Skeletal muscle satellite cell (primary cell): ENCODE results near the gene HBQ1.
"Not testable (repeated sequence)": the region's sequence is repeated elsewhere in the genome, so short reads cannot be mapped to it uniquely, and the experiment has no call there.

ENCODE experiments used
- H3K27me3 ChIP-seq: 2 replicates; pipeline ENCODE4 v1.7.0; 2013; ENCODE audit warnings: low read length; ENCODE audit not compliant: control insufficient read depth, insufficient read depth
- H3K36me3 ChIP-seq: 2 replicates; pipeline ENCODE4 v1.7.0; 2013; ENCODE audit warnings: mild to moderate bottlenecking, control low read depth, low read length; ENCODE audit not compliant: insufficient read depth
- H3K4me1 ChIP-seq: 2 replicates; pipeline ENCODE4 v1.7.0; 2013; ENCODE audit warnings: low read length; ENCODE audit not compliant: control insufficient read depth, insufficient read depth
- H3K4me2 ChIP-seq: 2 replicates; pipeline ENCODE4 v1.7.0; 2013; ENCODE audit warnings: mild to moderate bottlenecking, low read length
- H3K4me3 ChIP-seq: 2 replicates; pipeline ENCODE4 v1.7.0; 2013; ENCODE audit warnings: low read length
- H3K9ac ChIP-seq: 2 replicates; pipeline ENCODE4 v1.7.0; 2013; ENCODE audit warnings: mild to moderate bottlenecking, low read depth, low read length, moderate library complexity
- H3K9me3 ChIP-seq: replicated peaks from 2 replicates; pipeline ENCODE4 v1.7.0; 2013; ENCODE audit warnings: mild to moderate bottlenecking, control low read depth, low read length

The HBQ1 gene

GRCh38 chr16:193441-193840 lies 13.2 kb downstream of the HBQ1 start:
- H3K27me3 ChIP-seq, result no peaks in the 10 kb centered on the region
- no peaks in the 10 kb centered on the region for H3K9me3 ChIP-seq
- H3K4me3 ChIP-seq, result no peak overlapping the region
- H3K4me2 ChIP-seq, result no peak overlapping the region
- peaks cover 74% of the 10 kb centered on the region for H3K36me3 ChIP-seq
- H3K9ac ChIP-seq, result no peak overlapping the region
- peaks cover 9% of the 10 kb centered on the region for H3K4me1 ChIP-seq

GRCh38 chr16:194516-194915 lies 14.3 kb downstream of the HBQ1 start:
- no peak overlapping the region for H3K4me2 ChIP-seq
- no peaks in the 10 kb centered on the region for H3K27me3 ChIP-seq
- H3K9me3 ChIP-seq, result no peaks in the 10 kb centered on the region
- H3K9ac ChIP-seq, result no peak overlapping the region
- peaks cover 9% of the 10 kb centered on the region for H3K4me1 ChIP-seq
- H3K36me3 ChIP-seq, result peaks cover 71% of the 10 kb centered on the region
- no peak overlapping the region for H3K4me3 ChIP-seq

GRCh38 chr16:200388-200787 lies 20.1 kb downstream of the HBQ1 start:
- Histone ChIP-seq H3K4me3 (no peak overlapping the region), H3K4me2 (no peak overlapping the region), H3K4me1 (no peaks in the 10 kb centered on the region), H3K36me3 (peaks cover 54% of the 10 kb centered on the region), H3K27me3 (no peaks in the 10 kb centered on the region), H3K9me3 (no peaks in the 10 kb centered on the region), H3K9ac (no peak overlapping the region)

GRCh38 chr16:203246-203645 lies 23.0 kb downstream of the HBQ1 start:
- Histone ChIP-seq H3K4me1 (no peaks in the 10 kb centered on the region), H3K9ac (no peak overlapping the region), H3K4me3 (no peak overlapping the region), H3K4me2 (no peak overlapping the region), H3K36me3 (peaks cover 62% of the 10 kb centered on the region), H3K27me3 (no peaks in the 10 kb centered on the region), H3K9me3 (no peaks in the 10 kb centered on the region)

GRCh38 chr16:204046-204445 lies 23.8 kb downstream of the HBQ1 start:
- not testable (repeated sequence) for H3K27me3 ChIP-seq, H3K4me1 ChIP-seq, H3K4me3 ChIP-seq, H3K9ac ChIP-seq, H3K4me2 ChIP-seq, H3K9me3 ChIP-seq
- H3K36me3 ChIP-seq, result peaks cover 63% of the 10 kb centered on the region

- H3K27me3 ChIP-seq, H3K9ac ChIP-seq, H3K9me3 ChIP-seq, H3K4me2 ChIP-seq, H3K4me1 ChIP-seq, H3K4me3 ChIP-seq: not testable (repeated sequence)
- peaks cover 76% of the 10 kb centered on the region for H3K36me3 ChIP-seq
Measured at GRCh38 chr16:209359-209758, 29.1 kb downstream of the HBQ1 start.

GRCh38 chr16:211631-212180 lies 31.4 kb downstream of the HBQ1 start:
- not testable (repeated sequence) for H3K4me2 ChIP-seq, H3K4me3 ChIP-seq, H3K4me1 ChIP-seq, H3K27me3 ChIP-seq, H3K9me3 ChIP-seq, H3K9ac ChIP-seq
- H3K36me3 ChIP-seq, result peaks cover 61% of the 10 kb centered on the region

- H3K9me3 ChIP-seq, result no peaks in the 10 kb centered on the region
- peaks cover 60% of the 10 kb centered on the region for H3K36me3 ChIP-seq
- no peaks in the 10 kb centered on the region for H3K27me3 ChIP-seq
Measured at GRCh38 chr16:212999-213398, 32.7 kb downstream of the HBQ1 start.

GRCh38 chr16:220021-220420 lies 39.8 kb downstream of the HBQ1 start:
- Histone ChIP-seq H3K9ac (no peak overlapping the region), H3K36me3 (peaks cover 63% of the 10 kb centered on the region), H3K27me3 (no peaks in the 10 kb centered on the region), H3K9me3 (no peaks in the 10 kb centered on the region), H3K4me2 (no peak overlapping the region), H3K4me1 (no peaks in the 10 kb centered on the region), H3K4me3 (no peak overlapping the region)

More at GRCh38 chr16:212999-213398, 32.7 kb downstream of the HBQ1 start:
- H3K4me1 ChIP-seq, result no peaks in the 10 kb centered on the region
- no peak overlapping the region for H3K4me2 ChIP-seq
- no peak overlapping the region for H3K4me3 ChIP-seq
- no peak overlapping the region for H3K9ac ChIP-seq

- Histone ChIP-seq H3K9me3 (no peaks in the 10 kb centered on the region), H3K27me3 (no peaks in the 10 kb centered on the region), H3K36me3 (peaks cover 38% of the 10 kb centered on the region), H3K4me1 (peaks cover 26% of the 10 kb centered on the region), H3K4me2 (peak overlapping the region; percentile 90), H3K9ac (peak overlapping the region; percentile 99), H3K4me3 (peak overlapping the region; percentile 96)
Measured at GRCh38 chr16:228151-228851, 48.0 kb downstream of the HBQ1 start.

- H3K36me3 ChIP-seq, result peaks cover 30% of the 10 kb centered on the region
- H3K9me3 ChIP-seq, result no peaks in the 10 kb centered on the region
- H3K9ac ChIP-seq, result peak within 1 kb of the TSS; percentile 99
- no peaks in the 10 kb centered on the region for H3K27me3 ChIP-seq
- H3K4me3 ChIP-seq, result peak within 1 kb of the TSS; percentile 96
- peak within 1 kb of the TSS; percentile 90 for H3K4me2 ChIP-seq
- peaks cover 26% of the 10 kb centered on the region for H3K4me1 ChIP-seq
Measured at GRCh38 chr16:228852-229730, 48.8 kb downstream of the HBQ1 start, which contains the start of gene LUC7L. Gene LUC7L (minus strand): TSS chr16:229449. CDS start chr16:229339, 110 bp downstream.
